ENCODE results near the gene DDX50.

The DDX50 gene

GRCh38 chr10:68988530-68989316 is 87.6 kb downstream of the DDX50 start, which contains the start of gene KIFBP:
TSS of gene KIFBP (plus strand) at chr10:68988803. CDS start at chr10:68988833, 30 bp downstream.
- DNase-seq: peak; percentile 85

DNA sequence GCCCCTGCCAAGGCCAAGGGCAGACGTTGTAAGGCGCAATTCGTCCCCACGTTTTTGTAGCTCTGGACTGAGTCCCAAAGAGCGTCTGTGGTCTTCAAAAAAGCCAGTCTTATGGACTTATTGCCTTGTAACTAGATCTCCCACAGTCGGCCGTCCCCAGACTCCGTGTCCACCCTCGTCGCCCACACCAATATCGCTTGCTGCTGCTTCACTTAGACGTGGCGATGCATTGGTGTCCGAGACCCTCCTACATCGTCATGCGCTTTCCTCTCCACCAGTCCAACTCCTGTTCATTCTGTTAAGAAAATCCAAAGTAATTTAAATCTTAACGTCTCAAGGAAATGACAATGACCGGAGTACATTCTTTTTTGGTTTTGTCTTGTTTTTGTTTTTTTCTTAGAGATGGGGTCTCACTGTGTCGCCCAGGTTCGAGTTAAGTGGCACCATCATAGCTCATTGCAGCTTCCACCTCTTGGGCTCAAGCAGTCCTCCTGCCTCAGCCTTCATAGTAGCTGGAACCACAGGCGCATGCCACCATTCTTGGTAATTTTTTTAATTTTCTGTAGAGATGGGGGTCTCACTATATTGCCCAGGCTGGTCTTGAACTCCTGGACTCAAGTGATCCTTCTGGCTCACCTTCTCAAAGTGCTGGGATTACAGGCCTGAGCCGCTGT is 88.3 kb downstream of the DDX50 start:
- DNase-seq: no peak

DNA sequence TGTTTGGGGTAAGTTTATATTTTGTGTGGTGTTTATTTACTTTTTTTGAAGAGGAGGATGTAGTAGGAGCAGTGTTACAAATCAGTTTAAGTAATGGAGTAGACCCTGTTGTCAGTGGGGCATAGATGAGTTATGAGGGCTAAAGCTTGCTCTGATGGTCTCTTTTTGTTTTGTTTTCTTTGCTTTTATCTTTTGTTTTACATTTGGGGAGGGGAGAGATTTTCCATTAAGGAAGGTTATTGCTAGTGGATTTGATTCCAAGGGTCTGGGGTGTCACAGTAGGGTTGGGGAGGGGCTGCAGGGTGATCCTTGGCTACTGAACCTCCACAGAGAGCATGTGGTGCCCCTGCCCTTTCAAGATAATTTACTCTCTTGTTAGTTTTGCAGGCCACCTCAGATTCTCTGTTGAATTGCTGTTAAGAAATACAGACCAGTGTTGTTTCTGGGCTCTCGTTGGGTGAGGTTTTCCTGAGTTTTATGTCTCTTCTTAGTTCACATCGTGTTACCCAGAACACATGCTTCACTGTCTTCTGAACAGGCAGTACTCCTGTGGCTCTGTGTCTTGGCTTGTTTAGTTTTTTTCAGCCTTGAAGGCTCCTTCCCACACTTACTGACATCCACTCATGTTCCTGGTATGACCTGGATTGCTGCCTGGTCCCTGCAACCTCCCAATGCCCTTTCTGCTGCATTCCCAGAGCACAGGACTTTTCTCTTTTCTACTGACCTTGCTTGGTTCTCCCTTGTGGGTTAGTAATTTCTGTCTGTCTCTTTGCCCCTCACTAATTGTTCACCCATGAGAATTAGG is 91.7 kb downstream of the DDX50 start:
- no peak for DNase-seq
